Prostate gland (tissue), 2 donors: Measurements from ENCODE around the gene ANKS6. TPM values are rescaled to one million over a fixed set of nuclear protein-coding genes. Genes with fewer than 3 reads are reported as not detected.

Experiments used
- DNase-seq: peaks from one replicate; pipeline ENCODE4 v3.0.0-alpha.2; 2019; ENCODE audit warnings: low spot score
- H3K27ac ChIP-seq, 2 donors: fragments of 200-600 bp; sonication (generic); 2 replicates each; pipeline ENCODE4 v1.5.1; 2017 to 2019
- H3K27me3 ChIP-seq: fragments of 200-600 bp; sonication (generic); replicated peaks from 2 replicates; pipeline ENCODE4 v1.5.1; 2019; ENCODE audit not compliant: insufficient read depth
- H3K36me3 ChIP-seq, 2 donors: fragments of 200-600 bp; sonication (generic); 1 replicate in 1 of 2; 2 replicates in 1 of 2; pipeline versions ENCODE4 v1.5.1 to v1.8.1; 2017 to 2019
- H3K4me1 ChIP-seq: fragments of 200-600 bp; sonication (generic); replicated peaks from 2 replicates; pipeline ENCODE4 v1.5.1; 2019
- H3K4me3 ChIP-seq, 2 donors: fragments of 200-600 bp; sonication (generic); 2 replicates each; pipeline ENCODE4 v1.5.1; 2017 to 2019
- H3K9me3 ChIP-seq: fragments of 200-600 bp; sonication (generic); 2 replicates; pipeline ENCODE4 v1.5.1; 2017
- CTCF ChIP-seq, 4 experiments: fragments of 200-600 bp in 2 of 4; fragments of 450-650 bp in 2 of 4; sonication (generic) in 2 of 4; IDR thresholded peaks; 1 replicate in 3 of 4; 2 replicates in 1 of 4; pipeline ENCODE4 v1.5.1; 2016 to 2019; ENCODE audit warnings: antibody characterized with exemption in 4 of 4, mild to moderate bottlenecking in 2 of 4, moderate library complexity in 2 of 4
- POLR2A ChIP-seq: fragments of 450-650 bp; IDR thresholded peaks from one replicate; pipeline ENCODE4 v1.6.1; 2016; ENCODE audit warnings: antibody characterized with exemption, mild to moderate bottlenecking
- POLR2AphosphoS5 ChIP-seq: sonication (generic); formaldehyde crosslinking; IDR thresholded peaks from one replicate; pipeline ENCODE4 v1.6.1; 2017; ENCODE audit warnings: antibody characterized with exemption
- WGBS: methylation state at CpG from one replicate; pipeline ENCODE4 v1.1.5; 2018; 5-methylcytosine and 5-hydroxymethylcytosine counted together
- intact Hi-C: fragments of 100-400 bp; cut with DNase I; formaldehyde crosslinking; loops from one replicate; pipeline ENCODE4 v1.14.2; 2022
- total RNA-seq, 2 donors: library from RNA; depleted of rRNA; stranded (reverse); fragments of >200 nt; gene quantifications; one replicate each; pipeline ENCODE4 v1.1.0, GENCODE V29; 2016

ANKS6 gene
- total RNA-seq, 2 donors from 2014 or later = 11.6 to 18.8 TPM

DNA sequence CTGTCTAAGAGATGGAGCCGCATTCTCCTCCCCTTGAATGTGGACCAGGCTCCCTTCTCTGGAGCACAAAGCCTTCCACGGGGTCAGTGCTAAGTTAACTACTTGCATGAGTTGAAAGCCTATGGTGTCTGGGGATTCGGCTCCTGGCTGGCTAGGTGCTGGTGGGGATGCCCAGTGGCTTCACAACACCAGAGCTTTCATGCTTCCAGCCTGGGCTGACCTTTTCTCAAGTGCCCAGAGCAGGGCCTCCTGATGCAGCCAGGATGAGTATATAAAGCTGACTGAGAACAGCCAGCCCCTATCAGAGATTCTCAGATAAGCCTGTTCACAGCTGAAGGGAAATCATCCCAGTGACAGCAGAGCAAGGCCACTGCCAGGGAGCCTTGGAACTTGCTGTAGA is 22.9 kb upstream of the ANKS6 start:
- no peaks in the 10 kb centered on the region for H3K4me1 ChIP-seq
- H3K4me3 ChIP-seq = no peak overlapping the region
- no peaks in the 10 kb centered on the region for H3K36me3 ChIP-seq
- intact Hi-C loops = no loop called here
- WGBS = 100% methylated on average over 2 of the region's 3 CpGs
- no peak for TF ChIP-seq POLR2A
- no peak for TF ChIP-seq POLR2AphosphoS5
- TF ChIP-seq CTCF (IDR thresholded peaks at IDR 0.05) = no peak
- H3K27me3 ChIP-seq = no peaks in the 10 kb centered on the region
- no peaks in the 10 kb centered on the region for H3K9me3 ChIP-seq
- no peak for DNase-seq
- no peak overlapping the region for H3K27ac ChIP-seq

DNA sequence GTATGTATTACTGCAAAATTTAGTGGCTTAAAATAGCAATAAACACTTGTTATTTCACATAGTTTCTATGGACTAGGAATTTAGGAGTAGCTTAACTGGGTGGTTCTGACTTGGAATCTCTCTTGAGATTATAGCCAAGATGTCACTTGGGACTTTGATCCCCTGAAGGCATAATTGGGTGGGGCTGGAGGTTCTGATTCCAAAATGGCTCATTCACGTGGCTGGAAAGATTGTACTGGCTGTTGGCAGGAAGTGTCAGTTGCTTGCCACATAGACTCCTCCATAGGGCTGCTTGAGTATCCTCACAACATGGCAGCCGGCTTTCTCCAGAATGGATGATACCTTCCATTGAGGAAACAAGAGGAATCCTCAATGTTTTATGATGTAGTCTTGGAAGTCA is 22.4 kb upstream of the ANKS6 start:
- Histone ChIP-seq H3K27me3 (no peaks in the 10 kb centered on the region), H3K4me1 (no peaks in the 10 kb centered on the region), H3K9me3 (no peaks in the 10 kb centered on the region), H3K27ac (no peak overlapping the region), H3K36me3 (no peaks in the 10 kb centered on the region), H3K4me3 (no peak overlapping the region)
- no peak for DNase-seq
- 85% methylated on average over 2 of the region's 2 CpGs for WGBS
- intact Hi-C loops = no loop called here
- no peak for TF ChIP-seq POLR2A
- TF ChIP-seq CTCF (IDR thresholded peaks at IDR 0.05) = no peak
- TF ChIP-seq POLR2AphosphoS5 = no peak

DNA sequence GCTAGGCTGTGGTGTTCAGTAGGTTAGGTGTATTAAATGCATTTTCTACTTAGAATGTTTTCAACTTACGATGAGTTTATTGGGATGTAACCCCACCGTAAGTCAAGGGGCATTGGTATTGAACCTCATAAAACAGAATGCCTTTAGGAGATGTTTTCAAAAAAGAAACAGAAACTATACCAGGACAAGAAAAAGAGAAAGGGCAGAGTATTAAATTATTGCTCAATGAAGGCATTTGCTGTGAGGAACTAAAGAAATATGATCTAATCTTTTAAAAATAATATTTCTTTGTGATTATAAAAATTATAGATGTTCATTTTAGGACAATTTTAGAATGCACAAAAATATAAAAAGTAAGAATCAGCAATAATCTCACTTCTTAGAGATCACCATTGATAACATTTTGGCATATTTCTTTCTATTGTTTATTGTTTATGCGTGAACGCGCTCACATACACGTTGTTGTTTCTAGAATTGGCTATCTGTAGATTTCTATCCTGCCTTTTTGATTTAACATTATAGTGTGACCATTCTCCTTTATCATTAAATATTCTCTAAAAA is 19.1 kb upstream of the ANKS6 start:
- Histone ChIP-seq H3K27me3 (no peaks in the 10 kb centered on the region), H3K4me1 (no peaks in the 10 kb centered on the region), H3K4me3 (no peak overlapping the region), H3K36me3 (no peaks in the 10 kb centered on the region), H3K9me3 (no peaks in the 10 kb centered on the region), H3K27ac (no peak overlapping the region)
- WGBS = 71% methylated on average over 6 of the region's 6 CpGs
- no peak for TF ChIP-seq CTCF (IDR thresholded peaks at IDR 0.05)
- no peak for TF ChIP-seq POLR2AphosphoS5
- no peak for TF ChIP-seq POLR2A
- no peak for DNase-seq
- intact Hi-C loops = no loop called here

GRCh38 chr9:98811051-98811650 is 14.8 kb upstream of the ANKS6 start:
- no peak overlapping the region for H3K27ac ChIP-seq
- no peaks in the 10 kb centered on the region for H3K36me3 ChIP-seq
- no peak for DNase-seq
- H3K9me3 ChIP-seq = no peaks in the 10 kb centered on the region
- H3K4me1 ChIP-seq = no peaks in the 10 kb centered on the region
- no peak overlapping the region for H3K4me3 ChIP-seq
- intact Hi-C loops = no loop called here
- WGBS = 88% methylated on average over 2 of the region's 2 CpGs
- TF ChIP-seq POLR2AphosphoS5 (no peak), CTCF (IDR thresholded peaks at IDR 0.05) (no peak), POLR2A (no peak)
- H3K27me3 ChIP-seq = no peaks in the 10 kb centered on the region
